ENCODE measurements around the gene SLC7A6. TPM values are rescaled to one million over a fixed set of nuclear protein-coding genes. Genes with fewer than 3 reads are reported as not detected.
A peak's percentile ranks its signal among the peaks of the same experiment; 100 is the strongest.

The SLC7A6 gene
- total RNA-seq, 1 donor from 2014 or later = 11.6 TPM

DNA sequence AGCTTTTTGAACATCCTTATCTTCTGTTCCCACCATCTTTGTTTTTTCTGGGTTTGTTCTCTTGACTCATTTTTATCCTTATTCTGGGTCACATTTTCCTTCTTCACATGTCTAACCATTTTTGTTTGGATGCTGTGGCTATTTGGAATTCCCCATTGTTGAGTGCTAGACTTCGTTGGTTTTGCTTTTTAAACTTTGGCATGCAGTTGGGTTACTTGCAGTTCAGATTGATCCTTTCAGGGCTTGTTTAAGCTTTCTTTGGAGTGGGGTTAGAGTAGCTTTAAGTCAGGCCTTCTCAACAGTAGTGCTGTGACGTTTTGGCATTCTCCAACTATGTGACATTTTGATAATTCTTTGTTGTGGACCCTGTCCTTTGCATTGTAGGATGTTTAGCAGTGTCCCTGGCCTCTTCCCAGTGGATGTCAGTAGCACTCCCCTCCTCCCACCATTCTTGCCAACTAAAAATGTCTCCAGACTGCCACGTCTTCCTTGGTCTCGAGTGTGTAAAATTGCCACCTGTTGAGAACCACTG lies 67.6 kb downstream of the SLC7A6 start:
- no peaks in the 10 kb centered on the region for H3K9me3 Mint-ChIP-seq (ENCODE audit: low read depth)
- TF ChIP-seq, protein P1, sequence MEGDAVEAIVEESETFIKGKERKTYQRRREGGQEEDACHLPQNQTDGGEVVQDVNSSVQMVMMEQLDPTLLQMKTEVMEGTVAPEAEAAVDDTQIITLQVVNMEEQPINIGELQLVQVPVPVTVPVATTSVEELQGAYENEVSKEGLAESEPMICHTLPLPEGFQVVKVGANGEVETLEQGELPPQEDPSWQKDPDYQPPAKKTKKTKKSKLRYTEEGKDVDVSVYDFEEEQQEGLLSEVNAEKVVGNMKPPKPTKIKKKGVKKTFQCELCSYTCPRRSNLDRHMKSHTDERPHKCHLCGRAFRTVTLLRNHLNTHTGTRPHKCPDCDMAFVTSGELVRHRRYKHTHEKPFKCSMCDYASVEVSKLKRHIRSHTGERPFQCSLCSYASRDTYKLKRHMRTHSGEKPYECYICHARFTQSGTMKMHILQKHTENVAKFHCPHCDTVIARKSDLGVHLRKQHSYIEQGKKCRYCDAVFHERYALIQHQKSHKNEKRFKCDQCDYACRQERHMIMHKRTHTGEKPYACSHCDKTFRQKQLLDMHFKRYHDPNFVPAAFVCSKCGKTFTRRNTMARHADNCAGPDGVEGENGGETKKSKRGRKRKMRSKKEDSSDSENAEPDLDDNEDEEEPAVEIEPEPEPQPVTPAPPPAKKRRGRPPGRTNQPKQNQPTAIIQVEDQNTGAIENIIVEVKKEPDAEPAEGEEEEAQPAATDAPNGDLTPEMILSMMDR (IDR thresholded peaks at IDR 0.05; ENCODE audit: unreplicated experiment) = no peak
- H3K27me3 Mint-ChIP-seq = no peaks in the 10 kb centered on the region
- H3K27ac Mint-ChIP-seq = no peak overlapping the region
- peaks cover 13% of the 10 kb centered on the region for H3K36me3 Mint-ChIP-seq (ENCODE audit: insufficient read depth)
- no peak overlapping the region for H3K4me3 Mint-ChIP-seq (ENCODE audit: low read depth)
- H3K4me1 Mint-ChIP-seq (ENCODE audit: low read depth) = peaks cover 16% of the 10 kb centered on the region
- no peak for DNase-seq (ENCODE audit: low spot score, unreplicated experiment)

DNA sequence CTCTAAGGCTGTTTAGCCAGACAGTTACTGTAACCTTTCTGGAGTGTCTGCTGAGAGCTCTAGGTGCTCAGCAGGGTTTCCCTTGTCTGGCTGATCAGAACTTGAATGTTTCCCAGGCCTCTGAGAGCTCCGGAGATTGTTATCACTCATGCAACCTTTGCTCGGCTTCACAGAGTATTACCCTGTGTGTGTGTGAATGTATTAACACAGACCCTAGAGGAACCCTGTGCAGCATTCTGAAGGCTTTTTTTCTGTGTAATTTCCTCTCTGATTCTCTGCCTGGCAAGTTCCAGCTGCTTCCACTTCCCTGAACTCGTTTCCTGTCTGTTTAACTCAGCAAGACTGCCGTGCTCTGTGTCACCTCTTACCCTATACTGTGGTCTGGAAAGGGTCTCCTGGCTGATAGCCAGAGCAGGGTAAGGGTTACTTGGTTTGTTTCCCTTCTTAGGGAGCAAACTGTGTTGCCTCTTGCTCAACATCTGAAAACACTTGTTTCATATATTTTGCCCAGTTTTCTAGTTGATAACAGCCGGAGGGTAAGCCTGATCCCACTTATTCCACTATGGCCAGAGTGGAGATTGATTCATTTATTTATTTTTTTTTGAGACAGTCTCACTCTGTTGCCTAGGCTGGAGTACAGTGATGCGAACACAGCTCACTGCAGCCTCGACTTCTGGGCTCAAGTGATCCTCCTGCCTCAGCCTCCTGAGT lies 68.2 kb downstream of the SLC7A6 start:
- DNase-seq (ENCODE audit: low spot score, unreplicated experiment) = no peak
- Mint-ChIP-seq H3K36me3 (ENCODE audit: insufficient read depth) (peaks cover 16% of the 10 kb centered on the region), H3K9me3 (ENCODE audit: low read depth) (no peaks in the 10 kb centered on the region), H3K27me3 (no peaks in the 10 kb centered on the region), H3K4me1 (ENCODE audit: low read depth) (peaks cover 12% of the 10 kb centered on the region), H3K27ac (peak overlapping the region; percentile 6), H3K4me3 (ENCODE audit: low read depth) (no peak overlapping the region)
- TF ChIP-seq, protein P1 (IDR thresholded peaks at IDR 0.05; ENCODE audit: unreplicated experiment) = no peak

DNA sequence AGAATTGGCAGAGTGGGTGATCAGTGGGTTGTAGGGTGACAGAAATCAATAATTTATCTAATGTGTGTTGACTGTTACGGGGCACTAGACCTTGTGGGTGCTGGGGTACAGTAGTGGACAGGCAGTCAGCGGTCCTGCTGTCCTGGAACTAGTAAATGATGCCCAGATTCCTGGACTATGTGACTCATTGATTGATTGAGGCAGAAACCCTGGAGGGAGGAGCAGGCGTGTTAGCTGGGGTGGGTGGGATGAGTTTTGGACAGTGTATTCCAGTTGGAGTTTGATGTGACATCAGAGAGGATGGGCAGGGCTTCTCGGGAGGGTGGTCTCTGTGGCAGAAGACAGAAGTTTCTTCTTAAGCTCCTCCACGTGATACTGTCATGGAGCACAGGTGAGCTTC lies 70.8 kb downstream of the SLC7A6 start:
- TF ChIP-seq, protein P1 (IDR thresholded peaks at IDR 0.05; ENCODE audit: unreplicated experiment) = no peak
- Mint-ChIP-seq H3K36me3 (ENCODE audit: insufficient read depth) (peaks cover 28% of the 10 kb centered on the region), H3K4me1 (ENCODE audit: low read depth) (peaks cover 2% of the 10 kb centered on the region), H3K9me3 (ENCODE audit: low read depth) (no peaks in the 10 kb centered on the region), H3K27ac (no peak overlapping the region), H3K4me3 (ENCODE audit: low read depth) (no peak overlapping the region), H3K27me3 (no peaks in the 10 kb centered on the region)
- DNase-seq (ENCODE audit: low spot score, unreplicated experiment) = no peak

DNA sequence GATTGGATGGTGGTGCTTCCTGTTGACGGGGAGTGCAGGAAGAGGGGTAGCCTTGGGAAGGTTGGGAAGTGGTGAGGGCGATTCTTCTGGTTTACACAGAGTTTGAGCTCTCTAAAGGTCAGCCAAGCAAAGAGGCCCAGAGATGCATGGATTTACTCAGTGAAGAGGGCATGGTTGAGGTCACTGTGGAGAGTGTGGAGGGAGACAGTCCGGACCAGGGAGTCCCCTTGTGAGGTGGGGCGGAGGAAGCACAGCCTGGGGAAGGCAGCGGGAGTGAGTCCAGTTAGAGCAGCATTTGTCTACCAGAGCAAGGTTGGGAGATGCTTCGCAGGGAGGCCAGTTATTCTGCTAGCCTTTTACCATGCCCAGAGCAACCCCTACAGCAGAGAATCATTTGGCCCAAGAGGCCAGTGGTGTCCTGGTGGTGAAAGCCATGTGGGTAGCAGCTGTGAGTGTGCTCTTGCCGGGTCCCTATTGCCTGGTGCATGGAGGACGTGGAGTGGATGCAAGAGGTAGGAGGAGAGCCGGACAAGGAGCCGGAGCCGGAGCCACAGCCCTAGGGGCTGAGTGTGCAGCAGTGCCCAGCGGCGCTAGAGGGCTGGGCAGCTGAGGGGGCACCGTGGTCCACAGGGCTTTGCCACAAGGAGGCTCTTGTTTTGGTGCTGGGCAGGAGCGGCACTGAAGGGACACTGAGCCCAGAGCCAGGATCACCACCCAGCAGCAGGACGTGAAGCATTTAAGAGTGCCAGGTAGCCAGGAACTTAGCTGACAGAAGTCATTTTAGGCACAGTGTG lies 74.2 kb downstream of the SLC7A6 start:
- no peak for DNase-seq (ENCODE audit: low spot score, unreplicated experiment)
- Mint-ChIP-seq H3K4me1 (ENCODE audit: low read depth) (no peaks in the 10 kb centered on the region), H3K27ac (no peak overlapping the region), H3K36me3 (ENCODE audit: insufficient read depth) (peaks cover 36% of the 10 kb centered on the region), H3K4me3 (ENCODE audit: low read depth) (no peak overlapping the region), H3K27me3 (no peaks in the 10 kb centered on the region), H3K9me3 (ENCODE audit: low read depth) (no peaks in the 10 kb centered on the region)
- TF ChIP-seq, protein P1 (IDR thresholded peaks at IDR 0.05; ENCODE audit: unreplicated experiment) = no peak

DNA sequence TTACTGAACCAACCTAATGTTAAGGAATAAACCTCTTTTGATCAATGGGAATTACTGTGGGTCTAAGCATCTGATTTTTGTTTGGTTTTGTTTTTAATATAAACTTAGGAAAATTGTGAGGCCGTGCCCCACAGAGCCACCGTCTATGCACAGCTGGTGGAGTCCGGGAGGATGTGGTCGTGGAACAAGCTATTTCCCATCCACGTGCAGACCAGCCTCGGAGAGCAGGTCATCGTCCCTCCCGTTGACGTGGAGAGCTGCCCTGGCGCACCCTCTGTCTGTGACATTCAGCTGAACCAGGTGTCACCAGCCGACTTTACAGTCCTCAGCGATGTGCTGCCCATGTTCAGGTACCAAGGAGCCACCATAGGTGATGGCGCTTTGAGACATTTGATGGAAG lies 74.9 kb downstream of the SLC7A6 start:
- no peaks in the 10 kb centered on the region for H3K9me3 Mint-ChIP-seq (ENCODE audit: low read depth)
- no peak overlapping the region for H3K4me3 Mint-ChIP-seq (ENCODE audit: low read depth)
- H3K27me3 Mint-ChIP-seq = no peaks in the 10 kb centered on the region
- DNase-seq (ENCODE audit: low spot score, unreplicated experiment) = no peak
- TF ChIP-seq, protein P1 (IDR thresholded peaks at IDR 0.05; ENCODE audit: unreplicated experiment) = no peak
- H3K4me1 Mint-ChIP-seq (ENCODE audit: low read depth) = no peaks in the 10 kb centered on the region
- H3K27ac Mint-ChIP-seq = peak overlapping the region; percentile 43
- H3K36me3 Mint-ChIP-seq (ENCODE audit: insufficient read depth) = peaks cover 36% of the 10 kb centered on the region
